Hepatocyte (in vitro differentiated cells): Measurements from ENCODE around the gene SLC6A7. TPM values are rescaled to one million over a fixed set of nuclear protein-coding genes. Genes with fewer than 3 reads are reported as not detected.

ENCODE experiments used
- DNase-seq: peaks from one replicate; pipeline ENCODE4 v3.0.0-alpha.2; 2016; ENCODE audit warnings: low spot score
- H2AFZ ChIP-seq: fragments of 200-600 bp; sonication (generic); 2 replicates; pipeline ENCODE4 v1.6.0; 2016; ENCODE audit warnings: antibody characterized with exemption, mild to moderate bottlenecking
- H3K27ac ChIP-seq: fragments of 200-600 bp; sonication (generic); 2 replicates; pipeline ENCODE4 v1.5.1; 2016; ENCODE audit warnings: mild to moderate bottlenecking
- H3K27me3 ChIP-seq: fragments of 200-600 bp; sonication (generic); 2 replicates; pipeline ENCODE4 v1.6.1; 2016
- H3K36me3 ChIP-seq: fragments of 200-600 bp; sonication (generic); replicated peaks from 2 replicates; pipeline ENCODE4 v1.5.1; 2016; ENCODE audit warnings: low read depth; ENCODE audit not compliant: insufficient read depth
- H3K4me1 ChIP-seq: fragments of 200-600 bp; sonication (generic); 2 replicates; pipeline ENCODE4 v1.5.1; 2016; ENCODE audit warnings: mild to moderate bottlenecking, moderate library complexity; ENCODE audit not compliant: insufficient read depth
- H3K4me2 ChIP-seq: fragments of 200-600 bp; sonication (generic); 2 replicates; pipeline ENCODE4 v1.6.0; 2016
- H3K4me3 ChIP-seq: fragments of 200-600 bp; sonication (generic); 2 replicates; pipeline ENCODE4 v1.5.1; 2016; ENCODE audit warnings: mild to moderate bottlenecking
- H3K79me2 ChIP-seq: fragments of 200-600 bp; sonication (generic); 2 replicates; pipeline ENCODE4 v1.6.0; 2017; ENCODE audit warnings: mild to moderate bottlenecking
- H3K9me2 ChIP-seq: fragments of 200-600 bp; sonication (generic); replicated peaks from 2 replicates; pipeline ENCODE4 v1.6.0; 2017; ENCODE audit warnings: mild to moderate bottlenecking; ENCODE audit not compliant: insufficient read depth
- H3K9me3 ChIP-seq: fragments of 200-600 bp; sonication (generic); 2 replicates; pipeline ENCODE4 v1.5.1; 2016; ENCODE audit warnings: low read depth, mild to moderate bottlenecking
- H4K20me1 ChIP-seq: fragments of 200-600 bp; sonication (generic); 2 replicates; pipeline ENCODE4 v1.6.0; 2016; ENCODE audit warnings: mild to moderate bottlenecking; ENCODE audit not compliant: insufficient read depth, poor library complexity, severe bottlenecking
- EZH2 ChIP-seq: fragments of 200-600 bp; sonication (generic); IDR thresholded peaks from 2 replicates; pipeline ENCODE4 v1.6.1; 2016; ENCODE audit warnings: antibody characterized with exemption, mild to moderate bottlenecking, borderline replicate concordance
- EZH2phosphoT487 ChIP-seq: fragments of 200-600 bp; sonication (generic); IDR thresholded peaks from one replicate; pipeline ENCODE4 v1.6.1; 2018; ENCODE audit warnings: antibody characterized with exemption, mild to moderate bottlenecking, low read depth, moderate library complexity; ENCODE audit not compliant: unreplicated experiment, severe bottlenecking
- WGBS: methylation state at CpG from one replicate; pipeline ENCODE4 v1.1.6; 2016; ENCODE audit warnings: low lambda C conversion rate; ENCODE audit errors: missing lambda C conversion rate; 5-methylcytosine and 5-hydroxymethylcytosine counted together
- polyA plus RNA-seq: library from polyadenylated mRNA; unstranded; fragments of >200 nt; fragmentation: Nextera tagmentation; extraction: Ambion mirVana; gene quantifications from 2 replicates; pipeline ENCODE4 v1.2.1, GENCODE V29; 2016
- total RNA-seq: library from RNA; depleted of rRNA; stranded (reverse); fragments of >200 nt; gene quantifications from 2 replicates; pipeline ENCODE4 v1.2.3, GENCODE V29; 2014
- TF ChIP-seq, protein P1 (sequence below): fragments of 200-600 bp; sonication (generic); IDR thresholded peaks from 2 replicates; pipeline ENCODE4 v1.5.1; 2016; ENCODE audit warnings: antibody characterized with exemption, mild to moderate bottlenecking; ENCODE audit not compliant: poor library complexity

Gene SLC6A7
- total and polyA plus RNA-seq, 2 experiments from 2014 or later: 0.39 to 1.1 TPM

DNA sequence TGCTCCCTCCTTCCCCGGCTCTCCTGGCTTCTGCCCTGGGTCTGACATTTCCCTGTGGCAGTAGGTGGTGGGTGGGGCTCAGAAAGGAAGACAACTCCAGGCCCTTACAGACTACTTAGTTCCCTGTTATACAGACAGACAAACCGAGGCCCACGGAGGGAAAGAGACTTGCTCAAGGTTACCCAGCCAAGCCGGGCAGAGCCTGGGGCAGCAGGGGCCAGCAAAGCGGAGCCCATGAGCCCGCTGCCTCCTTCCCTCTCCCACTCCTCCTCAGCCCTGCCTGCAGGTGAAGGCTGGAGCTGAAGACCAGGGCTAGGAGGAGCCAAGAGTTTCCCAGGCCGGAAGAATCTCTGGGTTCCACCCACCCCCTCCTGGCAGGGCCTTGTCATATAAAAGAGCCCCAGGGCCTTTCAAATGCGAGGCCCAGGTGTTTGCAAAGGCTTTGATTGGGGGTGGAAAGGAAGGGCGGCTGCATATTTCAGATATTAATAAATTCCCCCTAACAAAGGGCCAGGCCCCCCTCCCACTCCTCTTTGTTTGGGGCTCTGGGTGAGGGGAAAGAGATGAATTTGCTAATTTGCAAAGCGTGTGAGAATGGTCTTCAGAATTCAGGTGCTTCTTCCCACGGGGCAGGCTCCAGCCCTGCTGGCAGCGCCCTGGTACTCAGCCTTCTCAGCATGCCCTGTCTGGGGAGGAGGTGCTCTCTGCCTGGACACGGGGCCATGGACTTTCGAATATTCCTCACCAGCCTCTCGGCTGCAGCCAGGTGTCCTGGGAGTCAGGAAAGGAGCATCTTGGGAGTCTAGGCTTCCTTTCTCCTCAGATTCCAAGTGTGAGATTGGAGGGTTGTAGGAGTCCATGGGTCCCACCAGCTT, 21.5 kb downstream of the SLC6A7 start:
- TF ChIP-seq, protein P1, sequence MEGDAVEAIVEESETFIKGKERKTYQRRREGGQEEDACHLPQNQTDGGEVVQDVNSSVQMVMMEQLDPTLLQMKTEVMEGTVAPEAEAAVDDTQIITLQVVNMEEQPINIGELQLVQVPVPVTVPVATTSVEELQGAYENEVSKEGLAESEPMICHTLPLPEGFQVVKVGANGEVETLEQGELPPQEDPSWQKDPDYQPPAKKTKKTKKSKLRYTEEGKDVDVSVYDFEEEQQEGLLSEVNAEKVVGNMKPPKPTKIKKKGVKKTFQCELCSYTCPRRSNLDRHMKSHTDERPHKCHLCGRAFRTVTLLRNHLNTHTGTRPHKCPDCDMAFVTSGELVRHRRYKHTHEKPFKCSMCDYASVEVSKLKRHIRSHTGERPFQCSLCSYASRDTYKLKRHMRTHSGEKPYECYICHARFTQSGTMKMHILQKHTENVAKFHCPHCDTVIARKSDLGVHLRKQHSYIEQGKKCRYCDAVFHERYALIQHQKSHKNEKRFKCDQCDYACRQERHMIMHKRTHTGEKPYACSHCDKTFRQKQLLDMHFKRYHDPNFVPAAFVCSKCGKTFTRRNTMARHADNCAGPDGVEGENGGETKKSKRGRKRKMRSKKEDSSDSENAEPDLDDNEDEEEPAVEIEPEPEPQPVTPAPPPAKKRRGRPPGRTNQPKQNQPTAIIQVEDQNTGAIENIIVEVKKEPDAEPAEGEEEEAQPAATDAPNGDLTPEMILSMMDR: no peak
- TF ChIP-seq EZH2phosphoT487 (no peak), EZH2 (no peak)
- Histone ChIP-seq H3K27ac (peak overlapping the region; percentile 65), H3K36me3 (no peaks in the 10 kb centered on the region), H3K27me3 (no peaks in the 10 kb centered on the region), H3K9me3 (no peaks in the 10 kb centered on the region), H3K4me2 (no peak overlapping the region), H3K4me1 (peaks cover 25% of the 10 kb centered on the region), H3K4me3 (no peak overlapping the region), H2AFZ (no peak overlapping the region), H3K79me2 (no peaks in the 10 kb centered on the region), H4K20me1 (no peaks in the 10 kb centered on the region), H3K9me2 (no peaks in the 10 kb centered on the region)
- peak; percentile 39 for DNase-seq
- 76% methylated on average over 15 of the region's 15 CpGs for WGBS

DNA sequence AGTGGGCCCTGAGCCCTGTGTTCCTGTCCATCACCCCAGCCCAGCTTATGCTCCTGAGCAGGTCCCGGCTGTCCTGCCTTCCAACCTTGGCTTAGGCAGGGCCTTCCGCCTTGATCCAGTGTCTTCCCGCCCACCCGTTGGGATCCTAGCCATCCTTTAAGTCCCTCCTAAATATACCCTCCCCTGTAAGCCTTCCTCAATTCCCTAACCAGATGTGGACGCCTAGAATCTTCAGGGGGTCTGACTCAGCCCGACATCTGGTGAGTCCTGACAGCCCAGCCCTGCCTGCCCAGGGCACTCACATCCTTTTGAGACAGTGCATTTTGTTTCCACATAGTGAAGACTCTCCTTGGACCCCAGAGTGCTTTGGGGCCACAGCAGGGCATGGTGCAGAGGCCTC, 23.7 kb downstream of the SLC6A7 start:
- no peak overlapping the region for H2AFZ ChIP-seq
- no peaks in the 10 kb centered on the region for H4K20me1 ChIP-seq
- no peaks in the 10 kb centered on the region for H3K79me2 ChIP-seq
- no peak overlapping the region for H3K4me3 ChIP-seq
- no peaks in the 10 kb centered on the region for H3K36me3 ChIP-seq
- no peaks in the 10 kb centered on the region for H3K9me3 ChIP-seq
- H3K9me2 ChIP-seq: no peaks in the 10 kb centered on the region
- no peak overlapping the region for H3K4me2 ChIP-seq
- no peaks in the 10 kb centered on the region for H3K27me3 ChIP-seq
- H3K27ac ChIP-seq: no peak overlapping the region
- peaks cover 42% of the 10 kb centered on the region for H3K4me1 ChIP-seq
- WGBS: 77% methylated on average over 6 of the region's 6 CpGs
- no peak for DNase-seq
- TF ChIP-seq EZH2phosphoT487 (no peak), EZH2 (no peak)
- TF ChIP-seq, protein P1: no peak

DNA sequence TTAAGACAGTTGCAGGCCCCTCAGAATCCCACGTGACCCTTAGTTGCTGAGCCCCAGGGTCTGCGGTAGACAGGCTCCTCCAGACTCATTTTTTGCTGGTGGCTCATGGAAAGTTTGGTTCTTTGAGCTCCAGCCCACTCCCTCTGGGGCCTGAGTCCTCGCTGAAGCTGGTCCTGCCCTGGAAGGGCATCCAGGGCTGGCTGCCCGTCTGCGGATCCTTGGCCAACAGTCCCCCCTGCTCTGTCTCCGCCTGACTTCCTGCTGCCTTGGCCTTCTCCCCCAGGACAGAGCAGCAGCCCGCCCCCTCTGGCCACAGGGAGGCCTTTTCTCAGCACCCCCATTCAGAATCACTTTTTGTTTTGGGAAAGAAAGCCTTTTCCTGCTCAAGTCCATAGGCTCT, 24.4 kb downstream of the SLC6A7 start:
- H4K20me1 ChIP-seq: no peaks in the 10 kb centered on the region
- no peak overlapping the region for H3K4me2 ChIP-seq
- H2AFZ ChIP-seq: no peak overlapping the region
- H3K27me3 ChIP-seq: no peaks in the 10 kb centered on the region
- no peak overlapping the region for H3K27ac ChIP-seq
- H3K4me1 ChIP-seq: peaks cover 42% of the 10 kb centered on the region
- DNase-seq: no peak
- H3K36me3 ChIP-seq: no peaks in the 10 kb centered on the region
- H3K4me3 ChIP-seq: no peak overlapping the region
- TF ChIP-seq EZH2phosphoT487 (no peak), EZH2 (no peak)
- TF ChIP-seq, protein P1: no peak
- H3K9me3 ChIP-seq: no peaks in the 10 kb centered on the region
- 83% methylated on average over 7 of the region's 7 CpGs for WGBS
- H3K79me2 ChIP-seq: no peaks in the 10 kb centered on the region
- no peaks in the 10 kb centered on the region for H3K9me2 ChIP-seq
